GM04503 (cell line): ENCODE measurements around the gene SNRNP35.
"Not testable (repeated sequence)": the region's sequence is repeated elsewhere in the genome, so short reads cannot be mapped to it uniquely, and the experiment has no call there.

ENCODE experiments used
- DNase-seq: peaks from one replicate; pipeline ENCODE4 v3.0.0-alpha.2; 2012; ENCODE audit warnings: low read depth

Gene SNRNP35, protein sequence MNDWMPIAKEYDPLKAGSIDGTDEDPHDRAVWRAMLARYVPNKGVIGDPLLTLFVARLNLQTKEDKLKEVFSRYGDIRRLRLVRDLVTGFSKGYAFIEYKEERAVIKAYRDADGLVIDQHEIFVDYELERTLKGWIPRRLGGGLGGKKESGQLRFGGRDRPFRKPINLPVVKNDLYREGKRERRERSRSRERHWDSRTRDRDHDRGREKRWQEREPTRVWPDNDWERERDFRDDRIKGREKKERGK

DNA sequence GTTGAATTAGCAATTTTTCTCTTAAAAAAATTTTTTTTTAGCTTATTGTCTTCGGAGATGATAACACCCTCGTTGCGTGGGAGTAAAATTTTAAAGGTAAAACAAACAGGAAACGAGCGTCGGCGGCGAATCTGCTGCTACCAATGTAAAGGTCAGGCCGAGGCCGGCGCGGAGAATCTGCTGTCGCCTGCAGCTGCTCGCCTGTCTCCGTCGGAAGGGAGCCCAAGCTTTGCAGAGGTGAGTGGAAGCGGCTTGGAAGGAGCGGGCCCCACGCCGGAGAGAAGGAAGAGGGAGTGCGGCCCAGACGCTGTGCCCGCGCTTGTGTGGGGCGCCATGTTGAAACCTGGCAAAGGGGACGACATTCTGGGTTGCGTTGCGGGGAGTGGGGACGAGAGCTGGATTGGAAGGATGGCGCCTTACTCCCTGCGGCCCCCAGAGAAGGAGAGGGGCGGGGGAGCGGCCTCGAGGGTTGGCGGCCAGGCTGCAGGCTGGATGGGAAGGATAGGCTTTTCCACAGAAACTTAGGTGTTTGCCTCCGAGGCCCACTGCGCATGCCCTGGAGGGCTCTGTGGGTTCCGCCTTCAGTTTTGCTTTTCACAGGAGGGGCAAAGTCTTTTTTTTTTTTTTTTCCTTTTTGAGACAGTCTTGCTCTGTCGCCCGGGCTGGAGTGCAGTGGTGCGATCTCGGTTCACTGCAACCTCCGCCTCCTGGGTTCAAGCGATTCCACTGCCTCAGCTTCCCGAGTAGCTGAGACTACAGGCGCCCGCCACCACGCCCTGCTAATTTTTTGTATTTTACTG lies at the start of gene SNRNP35:
Gene SNRNP35, plus strand, starts transcription at position 160 of the 800 bp plus-strand sequence. CDS start 7,402 bp downstream, outside the sequence.
- no peak for DNase-seq

DNA sequence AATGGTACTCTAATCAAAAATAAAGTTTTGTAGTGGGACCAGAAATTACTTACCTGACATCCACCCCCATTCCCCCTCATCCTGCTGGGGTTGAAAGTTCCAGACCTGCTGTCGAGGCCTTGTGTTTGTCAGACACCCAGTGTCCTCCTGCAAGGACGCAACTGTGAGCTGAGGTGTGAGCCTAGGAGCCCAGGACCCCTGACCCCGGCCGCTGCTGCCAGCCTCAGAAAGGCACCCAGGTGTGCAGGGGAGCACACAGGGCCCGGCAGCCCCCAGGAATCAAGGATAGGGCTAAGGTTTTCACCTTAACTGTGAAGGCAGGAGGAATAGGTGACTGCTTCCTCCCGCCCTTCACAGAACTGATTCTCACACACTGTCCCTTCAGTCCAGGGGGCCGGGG lies 49.3 kb upstream of the SNRNP35 start:
- not testable (repeated sequence) for DNase-seq

DNA sequence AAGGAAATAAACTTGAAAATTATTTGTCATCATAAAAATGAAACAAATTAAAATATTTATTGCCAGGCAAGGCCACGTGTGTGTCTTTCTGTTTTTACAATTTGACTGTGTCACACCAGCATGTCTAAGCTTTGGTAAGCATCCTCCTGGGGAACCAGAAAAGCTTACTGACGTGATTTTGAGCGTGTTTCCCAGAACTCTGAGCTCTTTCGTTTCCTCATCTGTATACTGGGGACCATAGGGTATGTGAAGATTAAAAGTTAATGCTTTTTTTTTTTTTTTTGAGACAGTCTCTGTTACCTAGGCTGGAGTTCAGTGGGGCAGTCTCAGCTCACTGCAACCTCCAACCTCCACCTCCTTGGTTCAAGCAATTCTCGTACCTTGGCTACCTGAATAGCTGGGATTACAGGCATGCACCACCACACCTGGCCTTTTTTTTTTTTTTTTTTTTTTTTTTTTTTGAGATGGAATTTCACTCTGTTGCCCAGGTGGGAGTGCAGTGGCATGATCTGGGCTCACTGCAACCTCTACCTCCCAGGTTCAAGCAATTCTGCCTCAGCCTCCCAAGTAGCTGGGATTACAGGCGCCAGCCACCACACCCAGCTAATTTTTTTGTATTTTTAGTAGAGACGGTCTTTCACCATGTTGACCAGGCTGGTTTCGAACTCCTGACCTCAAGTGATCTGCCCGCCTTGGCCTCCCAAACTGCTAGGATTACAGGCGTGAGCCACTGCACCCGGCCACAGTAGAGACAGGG lies 48.5 kb upstream of the SNRNP35 start:
- not testable (repeated sequence) for DNase-seq

DNA sequence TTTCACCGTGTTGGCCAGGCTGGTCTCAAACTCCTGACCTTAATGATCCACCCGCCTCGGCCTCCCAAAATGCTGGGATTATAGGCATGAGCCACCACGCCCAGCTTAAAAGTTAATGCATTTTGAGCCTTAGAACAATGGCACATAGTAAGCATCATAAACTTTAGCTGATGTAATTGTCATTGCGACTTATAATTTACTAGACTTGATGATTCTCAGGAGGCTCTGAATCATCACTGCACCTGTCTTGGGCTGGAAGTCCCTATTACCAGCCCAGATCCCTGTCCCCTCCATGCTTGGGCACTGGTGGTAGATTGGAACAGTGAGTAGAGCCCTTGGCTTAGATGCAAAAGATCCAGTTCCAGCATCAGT lies 47.9 kb upstream of the SNRNP35 start:
- DNase-seq: no peak

DNA sequence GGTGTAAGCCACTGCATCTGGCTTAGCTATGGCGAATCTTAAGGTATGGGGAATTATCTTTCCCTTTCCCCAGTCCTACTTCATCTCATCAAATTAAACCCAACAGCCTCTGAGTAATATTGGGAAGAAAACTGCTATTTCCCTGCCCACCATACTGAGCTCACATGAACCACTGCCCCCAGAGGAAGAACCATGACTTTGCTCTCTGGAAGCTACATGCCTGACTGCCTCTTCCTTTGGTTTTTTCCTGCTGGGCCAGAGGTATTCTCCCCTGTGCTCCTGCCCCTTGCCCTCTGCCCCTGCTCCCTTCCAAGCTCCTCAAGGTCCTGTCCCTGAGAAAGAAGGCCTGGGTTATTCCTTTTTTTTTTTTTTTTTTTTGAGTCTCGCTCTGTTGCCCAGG lies 36.6 kb upstream of the SNRNP35 start:
- no peak for DNase-seq

DNA sequence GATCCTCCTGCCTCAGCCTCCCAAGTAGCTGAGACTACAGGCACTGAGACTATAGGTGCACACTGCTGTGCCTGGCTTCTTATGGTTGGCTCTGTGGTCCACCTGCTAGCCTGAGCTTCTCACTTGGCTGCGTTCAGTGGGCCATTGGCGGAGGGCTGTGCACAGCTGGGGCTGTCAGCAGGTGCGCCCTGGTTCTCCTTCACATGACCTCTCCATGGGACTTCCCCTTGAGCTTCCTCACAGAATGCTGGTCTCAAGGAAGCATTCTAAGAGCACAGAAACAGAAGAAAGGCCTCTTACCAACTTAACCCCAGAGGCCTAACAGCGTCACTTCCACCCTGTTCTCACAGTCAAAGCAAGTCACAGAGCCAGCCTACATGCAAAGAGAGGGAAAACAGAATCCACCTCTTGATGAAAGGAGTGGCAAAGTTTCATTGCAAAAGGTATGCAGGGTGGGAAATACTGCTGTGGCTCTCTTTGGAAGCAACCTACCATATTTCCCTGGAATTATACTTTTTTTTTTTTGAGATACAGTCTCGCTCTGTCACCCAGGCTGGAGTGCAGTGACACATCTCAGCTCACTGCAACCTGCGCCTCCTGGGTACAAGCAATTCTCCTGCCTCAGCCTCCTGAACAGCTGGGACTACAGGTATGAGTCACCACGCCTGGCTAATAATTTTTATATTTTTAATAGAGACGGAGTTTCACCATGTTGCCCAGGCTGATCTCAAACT lies 30.7 kb upstream of the SNRNP35 start:
- no peak for DNase-seq

DNA sequence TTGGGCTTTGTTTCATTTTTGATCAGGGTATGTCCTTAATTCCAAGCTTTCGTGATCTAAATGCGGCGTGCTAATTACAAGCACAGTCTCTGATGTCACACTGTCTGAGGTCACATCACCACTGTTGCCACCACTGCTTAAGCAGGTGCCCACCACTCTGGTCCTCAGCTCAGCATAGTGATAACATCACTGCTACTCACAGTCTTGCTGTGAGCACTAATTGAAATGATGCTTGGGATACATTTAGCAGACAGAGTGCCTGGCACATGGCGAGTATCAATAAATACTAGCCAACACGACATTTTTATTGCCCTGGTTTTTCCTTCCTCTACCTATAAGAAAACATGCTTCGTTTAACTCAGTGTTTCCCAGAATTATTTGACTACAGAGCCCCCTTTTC lies 29.3 kb upstream of the SNRNP35 start:
- DNase-seq: no peak

DNA sequence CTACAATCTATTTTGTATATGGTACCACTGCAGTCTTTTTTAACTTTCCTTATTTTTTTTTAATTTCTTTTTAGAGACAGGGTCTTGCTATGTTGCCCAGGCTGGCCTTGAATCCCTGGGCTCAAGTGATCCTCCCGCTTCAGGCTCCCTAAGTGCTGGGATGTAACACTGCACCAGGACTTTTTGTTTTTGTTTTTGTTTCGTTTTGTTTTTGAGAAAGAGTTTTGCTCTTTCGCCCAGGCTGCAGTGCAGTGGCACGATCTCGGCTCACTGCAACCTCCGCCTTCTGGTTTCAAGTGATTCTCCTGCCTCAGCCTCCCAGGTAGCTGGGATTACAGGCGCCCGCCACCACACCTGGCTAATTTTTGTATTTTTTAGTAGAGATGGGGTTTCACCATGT lies 28.8 kb upstream of the SNRNP35 start:
- not testable (repeated sequence) for DNase-seq

DNA sequence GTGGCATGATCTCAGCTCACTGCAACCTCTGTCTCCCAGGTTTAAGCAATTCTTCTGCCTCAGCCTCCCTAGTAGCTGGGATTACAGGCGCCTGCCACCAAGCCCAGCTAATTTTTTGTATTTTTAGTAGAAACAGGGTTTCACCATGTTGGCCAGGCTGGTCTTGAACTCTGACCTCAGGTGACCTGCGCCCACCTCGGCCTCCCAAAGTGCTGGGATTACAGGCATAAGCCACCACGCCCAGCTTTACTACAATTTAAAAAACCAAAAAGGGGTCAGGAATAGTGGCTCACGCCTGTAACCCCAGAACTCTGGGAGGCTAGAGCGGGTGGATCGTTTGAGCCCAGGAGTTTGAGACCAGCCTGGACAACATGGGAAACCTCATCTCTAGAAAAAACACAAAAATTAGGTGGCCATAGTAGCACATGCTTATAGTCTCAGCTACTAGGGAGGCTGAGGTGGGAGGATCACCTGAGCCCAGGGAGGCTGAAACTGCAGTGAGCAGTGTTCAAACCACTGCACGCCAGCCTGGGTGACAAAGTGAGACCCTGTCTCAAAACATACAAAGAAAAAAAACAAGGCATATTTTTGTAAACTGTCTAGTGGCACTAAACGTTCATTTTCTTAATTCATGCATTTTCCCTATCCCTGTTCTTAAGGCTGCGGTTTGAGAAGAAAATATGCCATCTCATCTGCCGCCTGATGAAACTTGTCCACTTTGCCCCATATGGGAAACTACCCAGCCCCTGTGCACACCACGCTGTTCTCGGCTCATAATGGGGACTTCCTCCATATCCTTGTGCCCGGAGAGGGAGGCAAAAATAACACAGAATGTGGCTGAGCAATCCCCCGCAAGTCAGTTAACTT lies 25.8 kb upstream of the SNRNP35 start:
- not testable (repeated sequence) for DNase-seq

DNA sequence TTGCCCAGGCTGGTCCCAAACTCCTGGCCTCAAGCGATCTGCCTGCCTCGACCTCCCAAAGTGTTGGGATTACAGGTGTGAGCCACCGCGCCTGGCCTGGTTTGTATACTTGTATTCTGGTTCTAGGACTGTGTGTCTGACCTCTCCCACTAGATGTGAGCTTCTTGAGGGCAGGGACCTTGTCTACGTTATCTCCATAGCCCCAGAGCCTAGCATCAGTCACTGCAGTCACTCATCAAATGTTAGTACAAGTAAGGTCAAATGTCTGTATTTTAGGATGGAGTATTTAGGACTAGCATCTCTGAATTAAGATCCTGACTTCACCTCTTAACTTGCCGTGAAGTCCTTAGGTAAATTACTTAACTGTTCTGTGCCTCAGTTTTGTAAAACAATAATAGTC lies 24.3 kb upstream of the SNRNP35 start:
- DNase-seq: no peak

DNA sequence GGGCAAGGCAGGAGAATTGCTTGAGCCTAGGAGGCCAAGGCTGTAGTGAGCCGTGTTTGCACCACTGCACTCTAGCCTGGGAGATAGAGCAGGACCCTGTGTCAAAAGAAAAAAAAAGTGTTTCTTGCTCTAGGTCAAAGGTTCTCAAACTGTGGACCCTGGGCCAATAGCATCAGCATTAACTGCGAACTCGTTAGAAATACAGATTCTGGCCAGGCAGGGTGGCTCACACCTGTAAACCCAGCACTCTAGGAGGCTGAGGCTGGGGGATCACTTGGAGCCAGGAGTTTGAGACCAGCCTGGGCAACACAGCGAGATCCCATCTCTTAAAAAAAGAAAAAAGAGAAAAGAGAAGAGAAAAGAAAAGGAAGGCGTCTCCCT lies 22.3 kb upstream of the SNRNP35 start:
- no peak for DNase-seq

DNA sequence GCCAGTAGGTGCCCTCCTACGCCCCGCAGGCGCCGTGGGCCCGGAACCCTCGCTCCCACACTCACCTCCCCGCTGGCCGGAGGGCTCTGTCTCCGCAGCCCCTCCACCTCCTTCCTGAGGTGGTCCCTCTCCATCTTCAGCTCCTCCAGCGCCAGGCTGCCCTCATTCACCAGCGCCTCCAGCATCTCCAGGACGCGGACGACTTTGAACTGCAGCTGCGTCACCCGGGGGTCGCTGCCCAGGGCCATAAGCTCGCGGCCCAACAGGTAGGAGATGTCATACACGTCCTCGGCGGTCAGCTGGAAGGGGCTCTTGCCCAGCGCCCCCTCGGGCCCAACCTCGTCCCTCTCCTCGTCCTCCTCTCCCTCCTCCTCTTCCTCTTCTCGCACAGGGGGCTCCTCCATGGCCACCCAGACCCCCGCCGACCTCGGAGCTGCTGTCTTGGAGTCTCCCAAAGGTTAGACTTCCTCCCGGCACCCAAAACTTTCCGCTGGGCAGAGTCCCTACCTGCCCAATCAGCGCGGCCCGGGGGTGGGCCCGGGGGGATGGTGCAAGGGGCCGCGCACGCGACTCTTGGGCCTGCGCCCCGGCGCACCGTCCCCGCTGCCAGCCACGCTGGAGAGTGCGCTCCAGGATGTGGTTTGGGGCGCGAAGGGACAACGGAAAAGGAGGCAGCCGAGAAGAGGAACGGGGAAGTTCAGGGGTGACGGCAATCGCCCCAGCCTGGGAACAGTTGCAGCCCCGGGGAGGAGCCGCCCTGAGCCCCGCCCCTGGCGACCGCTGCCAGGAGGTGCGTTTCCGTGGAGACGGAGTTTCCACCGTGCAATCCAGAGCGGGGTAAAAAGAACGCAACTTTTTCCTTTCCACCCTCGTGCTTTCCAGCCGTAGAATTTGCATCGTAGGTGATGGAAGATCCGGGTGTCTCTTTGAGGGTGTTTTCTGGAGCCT lies 21.6 kb upstream of the SNRNP35 start, which contains the start of gene RILPL2:
Gene RILPL2, minus strand, starts transcription at position 668 of the 948 bp plus-strand sequence. Its CDS starts 264 bp downstream, at position 404.
- DNase-seq: peak; percentile 58

DNA sequence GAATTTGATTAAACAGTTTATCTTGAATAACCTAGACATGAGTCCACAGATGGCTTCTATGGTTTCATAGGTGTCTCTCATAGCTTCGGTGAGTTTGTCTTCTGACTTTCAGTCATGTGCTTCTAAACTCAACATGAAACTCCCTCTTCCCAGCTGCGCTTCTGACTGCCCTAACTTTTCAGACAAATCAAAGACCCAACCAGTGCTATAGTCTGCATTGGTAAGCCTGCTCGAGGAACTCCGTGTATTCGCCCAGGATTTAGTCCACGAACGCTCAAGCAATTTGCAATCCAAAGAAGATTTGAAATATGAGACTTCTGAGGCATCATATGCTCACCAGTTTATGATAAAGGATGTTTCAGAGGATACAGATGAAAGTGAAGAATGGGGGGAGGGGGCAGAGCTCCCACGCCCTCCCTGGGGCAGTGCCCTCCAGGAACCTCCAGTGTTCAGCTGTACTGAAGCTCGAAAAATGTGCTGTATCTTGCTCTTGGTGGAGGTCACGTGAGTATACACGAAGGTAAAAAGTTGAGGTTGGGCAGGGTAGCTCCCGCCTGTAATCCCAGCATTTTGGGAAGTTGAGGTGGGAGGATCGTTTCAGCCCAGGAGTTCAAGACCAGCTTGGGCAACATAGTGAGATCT lies 16.3 kb upstream of the SNRNP35 start:
- no peak for DNase-seq

DNA sequence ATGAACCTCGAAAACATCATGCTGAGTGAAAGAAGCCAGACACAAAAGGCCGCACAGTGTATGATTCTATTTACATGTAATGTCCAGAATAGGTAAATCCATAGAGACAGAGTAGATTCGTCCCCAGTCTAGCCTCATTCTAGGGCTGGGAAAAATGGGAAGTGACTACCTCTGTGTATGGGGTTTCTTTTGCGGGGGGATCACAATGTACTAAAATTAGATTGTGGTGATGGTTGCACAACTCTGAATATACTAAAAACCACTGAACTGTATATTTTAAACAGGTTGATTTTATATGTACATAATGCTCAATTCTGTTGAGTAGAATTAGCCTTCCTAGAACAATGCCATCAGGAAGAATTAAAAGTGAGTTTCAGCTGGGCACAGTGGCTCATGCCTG lies 15.2 kb upstream of the SNRNP35 start:
- DNase-seq: no peak

DNA sequence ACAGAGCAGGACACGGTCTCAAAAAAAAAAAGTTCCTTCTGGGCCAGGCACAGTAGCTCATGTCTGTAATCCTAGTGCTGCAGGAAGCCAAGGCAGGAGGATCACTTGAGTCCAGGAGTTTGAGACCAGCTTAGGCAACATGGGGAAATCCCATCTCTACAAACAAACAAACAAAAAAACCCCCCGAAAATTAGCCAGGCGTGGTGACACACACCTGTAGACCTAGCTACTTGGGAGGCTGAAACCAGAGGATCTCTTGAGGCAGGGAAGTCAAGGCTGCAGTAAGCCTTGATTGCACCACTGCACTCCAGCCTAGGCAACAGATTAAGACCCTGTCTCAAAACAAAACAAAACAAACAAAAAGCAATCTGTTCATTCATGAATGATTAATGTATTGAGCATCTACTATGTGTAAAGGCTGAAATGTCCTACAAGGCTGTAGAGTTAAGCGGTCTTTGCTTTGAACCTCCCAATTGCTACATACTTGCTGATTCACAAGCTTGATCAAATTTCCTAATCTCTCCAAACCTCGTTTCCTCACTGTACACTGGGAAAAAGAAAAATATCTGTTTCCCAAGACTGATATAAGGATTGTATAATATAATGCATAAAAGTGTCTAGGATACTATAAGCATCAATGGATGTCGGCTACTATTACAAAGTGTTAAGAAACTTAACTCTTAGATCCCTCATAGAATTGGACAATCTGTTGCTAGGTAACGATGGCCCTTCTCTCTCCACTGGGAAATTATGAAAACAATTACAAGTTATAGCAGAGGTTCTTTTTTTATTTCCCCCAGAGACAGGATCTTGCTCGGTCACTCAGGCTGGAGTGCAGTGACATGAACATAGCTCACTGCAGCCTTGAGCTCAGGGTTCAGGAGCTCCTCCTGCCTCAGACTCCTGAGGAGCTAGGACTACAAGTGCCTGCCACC lies 13.6 kb upstream of the SNRNP35 start:
- no peak for DNase-seq

DNA sequence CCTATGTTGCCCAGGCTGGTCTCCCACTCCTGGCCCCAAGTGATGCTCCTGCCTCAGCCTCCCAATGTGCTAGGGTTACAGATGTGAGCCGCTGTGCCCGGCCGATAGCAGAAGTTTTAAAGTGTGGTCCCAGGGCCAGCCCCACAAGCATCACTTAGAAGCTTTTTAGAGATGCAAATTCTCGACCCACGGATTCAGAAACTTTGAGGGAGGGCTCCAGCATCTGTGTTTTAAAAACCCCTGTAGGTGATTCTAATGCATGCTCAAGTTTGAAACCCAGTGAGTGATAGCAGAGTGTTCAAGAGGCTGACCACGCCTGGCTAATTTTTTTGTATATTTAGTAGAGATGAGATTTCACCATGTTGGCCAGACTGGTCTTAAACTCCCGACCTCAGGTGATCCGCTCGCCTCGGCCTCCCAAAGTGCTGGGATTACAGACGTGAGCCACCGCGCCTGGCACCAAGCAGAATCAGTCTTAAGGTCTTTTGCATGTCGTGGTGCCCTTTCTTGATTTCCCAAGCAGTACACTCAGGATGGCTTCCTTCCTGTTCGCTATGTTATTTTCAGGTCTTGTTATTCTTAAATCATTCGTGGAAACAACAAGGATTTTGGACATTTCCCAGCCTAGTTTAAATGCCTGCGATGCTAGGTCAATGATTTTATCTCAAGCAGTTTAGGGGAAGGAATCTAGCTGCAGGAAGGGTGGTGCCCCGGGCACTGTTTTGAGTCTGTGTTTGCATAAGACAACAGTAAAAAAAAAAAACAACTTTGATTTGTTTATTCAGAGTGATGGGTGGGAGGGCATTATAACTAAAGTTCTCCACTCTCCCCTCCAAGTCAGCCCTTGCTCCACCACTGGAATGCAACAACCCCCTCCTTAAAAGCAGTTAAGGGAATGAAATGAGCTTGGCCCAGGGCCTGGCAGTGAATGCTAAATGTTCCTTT lies 12.3 kb upstream of the SNRNP35 start:
- peak; percentile 49 for DNase-seq

DNA sequence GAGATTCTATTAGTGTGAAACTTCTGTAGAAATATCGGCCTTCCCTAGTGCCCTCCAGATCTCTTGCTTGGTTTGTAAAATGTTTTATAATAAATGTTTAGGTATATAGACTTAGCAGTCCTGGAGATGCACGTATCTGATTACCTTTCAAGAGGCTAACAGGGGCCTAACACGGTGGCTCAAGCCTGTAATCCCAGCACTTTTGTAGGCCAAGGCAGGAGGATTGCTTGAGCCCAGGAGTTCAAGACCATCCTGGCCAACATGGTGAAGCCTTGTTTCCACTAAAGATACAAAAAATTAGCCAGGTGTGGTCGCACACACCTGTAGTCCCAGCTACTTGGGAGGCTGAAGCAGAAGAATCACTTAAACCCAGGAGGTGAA lies 11.6 kb upstream of the SNRNP35 start:
- no peak for DNase-seq
